ENCODE data around the gene MINK1. TPM values are rescaled to one million over a fixed set of nuclear protein-coding genes. Genes with fewer than 3 reads are reported as not detected.
A peak's percentile ranks its signal among the peaks of the same experiment; 100 is the strongest.
"Not testable (repeated sequence)": the region's sequence is repeated elsewhere in the genome, so short reads cannot be mapped to it uniquely, and the experiment has no call there.

Gene MINK1
- total RNA-seq, 2 experiments from 2014 or later, result 67.5 to 79.3 TPM

GRCh38 chr17:4812690-4813089 is 20.4 kb upstream of the MINK1 start:
- Mint-ChIP-seq H3K27ac (no peak overlapping the region), H3K9me3 (no peaks in the 10 kb centered on the region), H3K4me1 (ENCODE audit: low read depth) (peaks cover 5% of the 10 kb centered on the region), H3K4me3 (no peak overlapping the region), H3K27me3 (no peaks in the 10 kb centered on the region), H3K36me3 (peaks cover 4% of the 10 kb centered on the region)
- intact Hi-C loops (cut with micrococcal nuclease), result no loop called here
- ChIA-PET POLR2A (no interaction called here), CTCF (interaction anchor here (1.6 kb wide), 2 partner anchors 23 to 91 kb away, joined by 3 to 6 read pairs; partner anchors contain the start of genes CHRNE and GLTPD2)
- no peak for DNase-seq

- DNase-seq, result no peak
- Mint-ChIP-seq H3K9me3 (no peaks in the 10 kb centered on the region), H3K4me1 (ENCODE audit: low read depth) (no peaks in the 10 kb centered on the region), H3K4me3 (no peak overlapping the region), H3K27me3 (no peaks in the 10 kb centered on the region), H3K36me3 (peaks cover 3% of the 10 kb centered on the region), H3K27ac (no peak overlapping the region)
- intact Hi-C loops (cut with micrococcal nuclease), result no loop called here
- CTCF ChIA-PET, result no interaction called here
- POLR2A ChIA-PET, result no interaction called here
Observed at GRCh38 chr17:4815043-4815675, 18.0 kb upstream of the MINK1 start.

- no peak for DNase-seq
- intact Hi-C loops (cut with micrococcal nuclease), result no loop called here
- ChIA-PET CTCF (no interaction called here), POLR2A (no interaction called here)
- Mint-ChIP-seq H3K4me1 (ENCODE audit: low read depth) (no peaks in the 10 kb centered on the region), H3K9me3 (no peaks in the 10 kb centered on the region), H3K27ac (no peak overlapping the region), H3K4me3 (no peak overlapping the region), H3K27me3 (no peaks in the 10 kb centered on the region), H3K36me3 (no peaks in the 10 kb centered on the region)
Observed at GRCh38 chr17:4816826-4817225, 16.3 kb upstream of the MINK1 start.

- no peaks in the 10 kb centered on the region for H3K27me3 Mint-ChIP-seq
- POLR2A ChIA-PET, result no interaction called here
- H3K4me1 Mint-ChIP-seq (ENCODE audit: low read depth), result no peaks in the 10 kb centered on the region
- H3K4me3 Mint-ChIP-seq, result no peak overlapping the region
- H3K36me3 Mint-ChIP-seq, result no peaks in the 10 kb centered on the region
- H3K9me3 Mint-ChIP-seq, result no peaks in the 10 kb centered on the region
- no peak for DNase-seq
- intact Hi-C loops (cut with micrococcal nuclease), result no loop called here
- H3K27ac Mint-ChIP-seq, result no peak overlapping the region
- CTCF ChIA-PET, result no interaction called here
Observed at GRCh38 chr17:4818276-4818675, 14.9 kb upstream of the MINK1 start.

GRCh38 chr17:4822835-4823234 is 10.3 kb upstream of the MINK1 start:
- CTCF ChIA-PET, result no interaction called here
- no peak overlapping the region for H3K27ac Mint-ChIP-seq

GRCh38 chr17:4823373-4824089 is 9.6 kb upstream of the MINK1 start:
- intact Hi-C loops (cut with micrococcal nuclease), result no loop called here
- H3K27me3 Mint-ChIP-seq, result no peaks in the 10 kb centered on the region
- POLR2A ChIA-PET, result no interaction called here
- CTCF ChIA-PET, result interaction anchor here (0.7 kb wide), 1 partner anchor 34 kb away, joined by 5 read pairs; no protein-coding TSS in a partner anchor
- no peak overlapping the region for H3K4me3 Mint-ChIP-seq
- H3K4me1 Mint-ChIP-seq (ENCODE audit: low read depth), result no peaks in the 10 kb centered on the region
- no peaks in the 10 kb centered on the region for H3K36me3 Mint-ChIP-seq
- no peak overlapping the region for H3K27ac Mint-ChIP-seq
- H3K9me3 Mint-ChIP-seq, result no peaks in the 10 kb centered on the region
- DNase-seq, result no peak

More at GRCh38 chr17:4822835-4823234, 10.3 kb upstream of the MINK1 start:
- no peak for DNase-seq
- no peaks in the 10 kb centered on the region for H3K4me1 Mint-ChIP-seq (ENCODE audit: low read depth)
- intact Hi-C loops (cut with micrococcal nuclease), result no loop called here
- no peaks in the 10 kb centered on the region for H3K9me3 Mint-ChIP-seq
- no peaks in the 10 kb centered on the region for H3K27me3 Mint-ChIP-seq
- no peaks in the 10 kb centered on the region for H3K36me3 Mint-ChIP-seq
- POLR2A ChIA-PET, result no interaction called here
- no peak overlapping the region for H3K4me3 Mint-ChIP-seq

GRCh38 chr17:4827399-4827798 is 5.7 kb upstream of the MINK1 start:
- H3K4me3 Mint-ChIP-seq, result no peak overlapping the region
- CTCF ChIA-PET, result no interaction called here
- intact Hi-C loops (cut with micrococcal nuclease), result no loop called here
- H3K27ac Mint-ChIP-seq, result no peak overlapping the region
- no peaks in the 10 kb centered on the region for H3K9me3 Mint-ChIP-seq
- no peaks in the 10 kb centered on the region for H3K36me3 Mint-ChIP-seq
- H3K27me3 Mint-ChIP-seq, result no peaks in the 10 kb centered on the region
- no peaks in the 10 kb centered on the region for H3K4me1 Mint-ChIP-seq (ENCODE audit: low read depth)
- no peak for DNase-seq
- POLR2A ChIA-PET, result no interaction called here

- peak overlapping the region; percentile 88 for H3K27ac Mint-ChIP-seq
- POLR2A ChIA-PET, result not testable (repeated sequence)
- CTCF ChIA-PET, result interaction anchor here (0.6 to 2.2 kb wide), 2 partner anchors 43 to 1097 kb away, joined by 4 to 9 read pairs; no protein-coding TSS in a partner anchor
Observed at GRCh38 chr17:4832829-4833177, 337 bp upstream of the MINK1 start.

GRCh38 chr17:4833941-4834680 is 971 bp downstream of the MINK1 start:
- DNase-seq, result peak; percentile 19
- peak overlapping the region; percentile 88 for H3K4me3 Mint-ChIP-seq
- intact Hi-C loops (cut with micrococcal nuclease), result loop anchor here (1.0 to 10.0 kb wide), 4 partner anchors 37 to 124 kb away; partner anchors contain the start of genes ARRB2, MED11 and PSMB6
- H3K36me3 Mint-ChIP-seq, result peaks cover 3% of the 10 kb centered on the region
- ChIA-PET CTCF (interaction anchor here (0.9 to 2.2 kb wide), 2 partner anchors 44 to 106 kb away, joined by 3 to 9 read pairs; partner anchors contain the start of genes RNF167 and SLC25A11), POLR2A (interaction anchor here (1.0 kb wide), 1 partner anchor 154 kb away, joined by 3 read pairs; the partner anchor contains the start of gene CAMTA2)
- peak overlapping the region; percentile 58 for H3K27ac Mint-ChIP-seq
- no peaks in the 10 kb centered on the region for H3K27me3 Mint-ChIP-seq
- no peaks in the 10 kb centered on the region for H3K9me3 Mint-ChIP-seq
- H3K4me1 Mint-ChIP-seq (ENCODE audit: low read depth), result peaks cover 31% of the 10 kb centered on the region

More at GRCh38 chr17:4832829-4833177, 337 bp upstream of the MINK1 start:
- H3K4me3 Mint-ChIP-seq, result peak overlapping the region; percentile 87
- intact Hi-C loops (cut with micrococcal nuclease), result loop anchor here (1.0 to 10.0 kb wide), 4 partner anchors 36 to 123 kb away; partner anchors contain the start of genes ARRB2, MED11 and PSMB6
- peaks cover 25% of the 10 kb centered on the region for H3K4me1 Mint-ChIP-seq (ENCODE audit: low read depth)
- not testable (repeated sequence) for H3K36me3 Mint-ChIP-seq, DNase-seq, H3K9me3 Mint-ChIP-seq, H3K27me3 Mint-ChIP-seq

GRCh38 chr17:4834681-4835020 is 1.5 kb downstream of the MINK1 start:
- no peak for DNase-seq
- peaks cover 3% of the 10 kb centered on the region for H3K36me3 Mint-ChIP-seq
- CTCF ChIA-PET, result interaction anchor here (2.2 kb wide), 1 partner anchor 44 kb away, joined by 9 read pairs; no protein-coding TSS in a partner anchor
- H3K27me3 Mint-ChIP-seq, result no peaks in the 10 kb centered on the region
- no peak overlapping the region for H3K27ac Mint-ChIP-seq
- H3K4me1 Mint-ChIP-seq (ENCODE audit: low read depth), result peaks cover 36% of the 10 kb centered on the region
- H3K9me3 Mint-ChIP-seq, result no peaks in the 10 kb centered on the region
- intact Hi-C loops (cut with micrococcal nuclease), result loop anchor here (10.0 kb wide), 1 partner anchor 50 kb away; no protein-coding TSS in a partner anchor
- POLR2A ChIA-PET, result interaction anchor here (1.0 kb wide), 1 partner anchor 153 kb away, joined by 3 read pairs; the partner anchor contains the start of gene CAMTA2
- H3K4me3 Mint-ChIP-seq, result peak overlapping the region; percentile 88

- Mint-ChIP-seq H3K4me1 (ENCODE audit: low read depth) (peaks cover 52% of the 10 kb centered on the region), H3K4me3 (no peak overlapping the region), H3K36me3 (peaks cover 3% of the 10 kb centered on the region), H3K9me3 (no peaks in the 10 kb centered on the region), H3K27me3 (no peaks in the 10 kb centered on the region), H3K27ac (no peak overlapping the region)
- intact Hi-C loops (cut with micrococcal nuclease), result loop anchor here (10.0 kb wide), 1 partner anchor 49 kb away; no protein-coding TSS in a partner anchor
- CTCF ChIA-PET, result no interaction called here
- no peak for DNase-seq
- POLR2A ChIA-PET, result no interaction called here
Observed at GRCh38 chr17:4836221-4836620, 3.1 kb downstream of the MINK1 start.
